ENCODE measurements around the gene KCTD16. TPM values are rescaled to one million over a fixed set of nuclear protein-coding genes. Genes with fewer than 3 reads are reported as not detected.
A peak's percentile ranks its signal among the peaks of the same experiment; 100 is the strongest.

The KCTD16 gene
- total and polyA plus RNA-seq, 10 donors, result under 0.01 to 0.24 (median 0.17) TPM

- Histone ChIP-seq H3K27ac (peak overlapping the region in 1 of 8 donors; percentile 22), H3K27me3 (replicated peaks in 1 of 7) (no peaks in the 10 kb centered on the region), H3K36me3 (peaks cover 0 to 6% (median 0%) of the 10 kb centered on the region in 6 donors), H3K9me3 (no peaks in the 10 kb centered on the region), H3K4me3 (no peak overlapping the region), H3K4me1 (peaks cover 6 to 24% (median 18%) of the 10 kb centered on the region in 6 donors)
- intact Hi-C loops (cut with DNase I; ENCODE audit: low total_unique reads), result no loop called here
- 76 to 87% (median 78%) methylated on average over 3 of the region's 3 CpGs for WGBS, 5 donors
- no peak for TF ChIP-seq POLR2A (IDR thresholded peaks at IDR 0.05)
- TF ChIP-seq CTCF (IDR thresholded peaks at IDR 0.05 in 8 of 11, conservative IDR thresholded peaks at IDR 0.05 in 3 of 11), result no peak
- no peak for TF ChIP-seq POLR2AphosphoS5 (IDR thresholded peaks at IDR 0.05)
- DNase-seq, result no peak
Observed at GRCh38 chr5:144173766-144174165, 3.1 kb downstream of the KCTD16 start.

- TF ChIP-seq POLR2AphosphoS5 (IDR thresholded peaks at IDR 0.05), result no peak
- no peak for TF ChIP-seq POLR2A (IDR thresholded peaks at IDR 0.05)
- TF ChIP-seq CTCF (IDR thresholded peaks at IDR 0.05 in 8 of 11, conservative IDR thresholded peaks at IDR 0.05 in 3 of 11), result no peak
- intact Hi-C loops (cut with DNase I; ENCODE audit: low total_unique reads), result no loop called here
- Histone ChIP-seq H3K36me3 (no peaks in the 10 kb centered on the region), H3K4me1 (no peaks in the 10 kb centered on the region), H3K4me3 (no peak overlapping the region), H3K27me3 (replicated peaks in 1 of 7) (no peaks in the 10 kb centered on the region), H3K9me3 (no peaks in the 10 kb centered on the region), H3K27ac (no peak overlapping the region)
- WGBS, 5 donors, result 70 to 82% (median 76%) methylated on average over 3 of the region's 3 CpGs
- no peak for DNase-seq
Observed at GRCh38 chr5:144177548-144177947, 6.9 kb downstream of the KCTD16 start.

GRCh38 chr5:144179226-144179625 lies 8.6 kb downstream of the KCTD16 start:
- TF ChIP-seq POLR2AphosphoS5 (IDR thresholded peaks at IDR 0.05) (no peak), POLR2A (IDR thresholded peaks at IDR 0.05) (no peak), CTCF (IDR thresholded peaks at IDR 0.05 in 8 of 11, conservative IDR thresholded peaks at IDR 0.05 in 3 of 11) (no peak)
- intact Hi-C loops (cut with DNase I; ENCODE audit: low total_unique reads), result no loop called here
- no peak for DNase-seq
- Histone ChIP-seq H3K4me1 (peaks cover 0 to 8% (median 3%) of the 10 kb centered on the region in 6 donors), H3K36me3 (no peaks in the 10 kb centered on the region), H3K27me3 (replicated peaks in 1 of 7) (no peaks in the 10 kb centered on the region), H3K27ac (no peak overlapping the region), H3K9me3 (no peaks in the 10 kb centered on the region), H3K4me3 (no peak overlapping the region)
- WGBS, 5 donors, result 98 to 100% (median 100%) methylated on average over 1 of the region's 1 CpG

GRCh38 chr5:144183254-144183889 lies 12.7 kb downstream of the KCTD16 start:
- no peak overlapping the region for H3K4me3 ChIP-seq
- 23 to 31% (median 29%) methylated on average over 4 of the region's 4 CpGs for WGBS, 5 donors
- H3K27ac ChIP-seq, result no peak overlapping the region
- no peaks in the 10 kb centered on the region for H3K36me3 ChIP-seq
- no peaks in the 10 kb centered on the region for H3K27me3 ChIP-seq (replicated peaks in 1 of 7)
- H3K4me1 ChIP-seq, result peaks cover 13 to 31% (median 18%) of the 10 kb centered on the region in 6 donors
- H3K9me3 ChIP-seq, result no peaks in the 10 kb centered on the region
- DNase-seq, result no peak
- intact Hi-C loops (cut with DNase I; ENCODE audit: low total_unique reads), result no loop called here
- TF ChIP-seq CTCF (IDR thresholded peaks at IDR 0.05 in 8 of 11, conservative IDR thresholded peaks at IDR 0.05 in 3 of 11) (peak; percentile 15 to 75 (median 57)), POLR2AphosphoS5 (IDR thresholded peaks at IDR 0.05) (no peak), POLR2A (IDR thresholded peaks at IDR 0.05) (no peak)
